ENCODE results near the gene LCP1. TPM values are rescaled to one million over a fixed set of nuclear protein-coding genes. Genes with fewer than 3 reads are reported as not detected.

The LCP1 gene
- total and polyA plus RNA-seq, 4 donors, result 6.2 to 76.5 (median 55.4) TPM

GRCh38 chr13:46146898-46147297 lies 35.1 kb downstream of the LCP1 start:
- DNase-seq (no peak), ATAC-seq (ENCODE audit: low FRiP score) (no peak)
- no peaks in the 10 kb centered on the region for H3K36me3 ChIP-seq (ENCODE audit: control insufficient read depth in 1 of 2, insufficient read depth in 2 of 2, low read length in 1 of 2)
- H3K27me3 ChIP-seq (ENCODE audit: control insufficient read depth in 1 of 2, insufficient read depth in 2 of 2, low read length in 1 of 2), result no peaks in the 10 kb centered on the region
- H3K9me3 ChIP-seq (ENCODE audit: control insufficient read depth, low read length), result no peaks in the 10 kb centered on the region
- H3K4me3 ChIP-seq (ENCODE audit: low read length in 2 of 2), result no peak overlapping the region
- no peak overlapping the region for H3K27ac ChIP-seq (ENCODE audit: low read depth in 1 of 2, low read length in 2 of 2)
- 2 to 17% methylated on average over 3 of the region's 3 CpGs for WGBS, 2 donors
- no peaks in the 10 kb centered on the region for H3K4me1 ChIP-seq (ENCODE audit: control insufficient read depth in 1 of 2, insufficient read depth in 2 of 2, low read length in 2 of 2)
- intact Hi-C loops (cut with DNase I), result no loop called here

GRCh38 chr13:46145950-46146349 lies 36.0 kb downstream of the LCP1 start:
- intact Hi-C loops (cut with DNase I), result no loop called here
- 35 to 36% methylated on average over 2 of the region's 2 CpGs for WGBS, 2 donors

GRCh38 chr13:46145135-46145534 lies 36.8 kb downstream of the LCP1 start:
- WGBS, 2 donors, result 58 to 64% methylated on average over 4 of the region's 4 CpGs
- DNase-seq, result no peak
- Histone ChIP-seq H3K9me3 (ENCODE audit: control insufficient read depth, low read length) (no peaks in the 10 kb centered on the region), H3K36me3 (ENCODE audit: control insufficient read depth in 1 of 2, insufficient read depth in 2 of 2, low read length in 1 of 2) (no peaks in the 10 kb centered on the region), H3K27me3 (ENCODE audit: control insufficient read depth in 1 of 2, insufficient read depth in 2 of 2, low read length in 1 of 2) (no peaks in the 10 kb centered on the region), H3K27ac (ENCODE audit: low read depth in 1 of 2, low read length in 2 of 2) (no peak overlapping the region), H3K4me1 (ENCODE audit: control insufficient read depth in 1 of 2, insufficient read depth in 2 of 2, low read length in 2 of 2) (no peaks in the 10 kb centered on the region), H3K4me3 (ENCODE audit: low read length in 2 of 2) (no peak overlapping the region)
- intact Hi-C loops (cut with DNase I), result no loop called here
- ATAC-seq (ENCODE audit: low FRiP score), result no peak

More at GRCh38 chr13:46145950-46146349, 36.0 kb downstream of the LCP1 start:
- Histone ChIP-seq H3K4me3 (ENCODE audit: low read length in 2 of 2) (no peak overlapping the region), H3K4me1 (ENCODE audit: control insufficient read depth in 1 of 2, insufficient read depth in 2 of 2, low read length in 2 of 2) (no peaks in the 10 kb centered on the region), H3K9me3 (ENCODE audit: control insufficient read depth, low read length) (no peaks in the 10 kb centered on the region), H3K27me3 (ENCODE audit: control insufficient read depth in 1 of 2, insufficient read depth in 2 of 2, low read length in 1 of 2) (no peaks in the 10 kb centered on the region), H3K27ac (ENCODE audit: low read depth in 1 of 2, low read length in 2 of 2) (no peak overlapping the region), H3K36me3 (ENCODE audit: control insufficient read depth in 1 of 2, insufficient read depth in 2 of 2, low read length in 1 of 2) (no peaks in the 10 kb centered on the region)
- no peak for ATAC-seq (ENCODE audit: low FRiP score)
- no peak for DNase-seq

GRCh38 chr13:46143184-46143701 lies 38.7 kb downstream of the LCP1 start:
- no peaks in the 10 kb centered on the region for H3K36me3 ChIP-seq (ENCODE audit: control insufficient read depth in 1 of 2, insufficient read depth in 2 of 2, low read length in 1 of 2)
- H3K4me1 ChIP-seq (ENCODE audit: control insufficient read depth in 1 of 2, insufficient read depth in 2 of 2, low read length in 2 of 2), result no peaks in the 10 kb centered on the region
- intact Hi-C loops (cut with DNase I), result no loop called here
- H3K27ac ChIP-seq (ENCODE audit: low read depth in 1 of 2, low read length in 2 of 2), result no peak overlapping the region
- H3K4me3 ChIP-seq (ENCODE audit: low read length in 2 of 2), result no peak overlapping the region
- WGBS, 2 donors, result 51 to 55% methylated on average over 4 of the region's 4 CpGs
- DNase-seq (no peak), ATAC-seq (ENCODE audit: low FRiP score) (no peak)
- no peaks in the 10 kb centered on the region for H3K9me3 ChIP-seq (ENCODE audit: control insufficient read depth, low read length)
- no peaks in the 10 kb centered on the region for H3K27me3 ChIP-seq (ENCODE audit: control insufficient read depth in 1 of 2, insufficient read depth in 2 of 2, low read length in 1 of 2)

- no peak for DNase-seq
- Histone ChIP-seq H3K9me3 (ENCODE audit: control insufficient read depth, low read length) (no peaks in the 10 kb centered on the region), H3K4me1 (ENCODE audit: control insufficient read depth in 1 of 2, insufficient read depth in 2 of 2, low read length in 2 of 2) (no peaks in the 10 kb centered on the region), H3K27ac (ENCODE audit: low read depth in 1 of 2, low read length in 2 of 2) (no peak overlapping the region), H3K4me3 (ENCODE audit: low read length in 2 of 2) (no peak overlapping the region), H3K27me3 (ENCODE audit: control insufficient read depth in 1 of 2, insufficient read depth in 2 of 2, low read length in 1 of 2) (no peaks in the 10 kb centered on the region), H3K36me3 (ENCODE audit: control insufficient read depth in 1 of 2, insufficient read depth in 2 of 2, low read length in 1 of 2) (no peaks in the 10 kb centered on the region)
- intact Hi-C loops (cut with DNase I), result no loop called here
- no peak for ATAC-seq (ENCODE audit: low FRiP score)
- WGBS, 2 donors, result 16 to 25% methylated on average over 3 of the region's 3 CpGs
Measured at GRCh38 chr13:46142776-46143175, 39.2 kb downstream of the LCP1 start.

GRCh38 chr13:46140044-46140443 lies 41.9 kb downstream of the LCP1 start:
- intact Hi-C loops (cut with DNase I), result no loop called here
- Histone ChIP-seq H3K4me3 (ENCODE audit: low read length in 2 of 2) (no peak overlapping the region), H3K4me1 (ENCODE audit: control insufficient read depth in 1 of 2, insufficient read depth in 2 of 2, low read length in 2 of 2) (no peaks in the 10 kb centered on the region), H3K27ac (ENCODE audit: low read depth in 1 of 2, low read length in 2 of 2) (no peak overlapping the region), H3K27me3 (ENCODE audit: control insufficient read depth in 1 of 2, insufficient read depth in 2 of 2, low read length in 1 of 2) (no peaks in the 10 kb centered on the region), H3K36me3 (ENCODE audit: control insufficient read depth in 1 of 2, insufficient read depth in 2 of 2, low read length in 1 of 2) (no peaks in the 10 kb centered on the region), H3K9me3 (ENCODE audit: control insufficient read depth, low read length) (no peaks in the 10 kb centered on the region)
- DNase-seq, result no peak
- WGBS, 2 donors, result 75 to 77% methylated on average over 2 of the region's 2 CpGs
- no peak for ATAC-seq (ENCODE audit: low FRiP score)

- no peaks in the 10 kb centered on the region for H3K4me1 ChIP-seq (ENCODE audit: control insufficient read depth in 1 of 2, insufficient read depth in 2 of 2, low read length in 2 of 2)
- DNase-seq, result no peak
- no peaks in the 10 kb centered on the region for H3K9me3 ChIP-seq (ENCODE audit: control insufficient read depth, low read length)
- no peaks in the 10 kb centered on the region for H3K27me3 ChIP-seq (ENCODE audit: control insufficient read depth in 1 of 2, insufficient read depth in 2 of 2, low read length in 1 of 2)
- no peak overlapping the region for H3K27ac ChIP-seq (ENCODE audit: low read depth in 1 of 2, low read length in 2 of 2)
- H3K4me3 ChIP-seq (ENCODE audit: low read length in 2 of 2), result no peak overlapping the region
- H3K36me3 ChIP-seq (ENCODE audit: control insufficient read depth in 1 of 2, insufficient read depth in 2 of 2, low read length in 1 of 2), result no peaks in the 10 kb centered on the region
- ATAC-seq (ENCODE audit: low FRiP score), result no peak
- intact Hi-C loops (cut with DNase I), result no loop called here
- WGBS, 2 donors, result 62 to 66% methylated on average over 2 of the region's 2 CpGs
Measured at GRCh38 chr13:46137627-46138317, 44.2 kb downstream of the LCP1 start.

- H3K27me3 ChIP-seq (ENCODE audit: control insufficient read depth in 1 of 2, insufficient read depth in 2 of 2, low read length in 1 of 2), result no peaks in the 10 kb centered on the region
- no peak overlapping the region for H3K27ac ChIP-seq (ENCODE audit: low read depth in 1 of 2, low read length in 2 of 2)
- DNase-seq (no peak), ATAC-seq (ENCODE audit: low FRiP score) (no peak)
- intact Hi-C loops (cut with DNase I), result no loop called here
- no peak overlapping the region for H3K4me3 ChIP-seq (ENCODE audit: low read length in 2 of 2)
- WGBS, 2 donors, result 63 to 71% methylated on average over 4 of the region's 4 CpGs
- H3K9me3 ChIP-seq (ENCODE audit: control insufficient read depth, low read length), result no peaks in the 10 kb centered on the region
- H3K36me3 ChIP-seq (ENCODE audit: control insufficient read depth in 1 of 2, insufficient read depth in 2 of 2, low read length in 1 of 2), result no peaks in the 10 kb centered on the region
- no peaks in the 10 kb centered on the region for H3K4me1 ChIP-seq (ENCODE audit: control insufficient read depth in 1 of 2, insufficient read depth in 2 of 2, low read length in 2 of 2)
Measured at GRCh38 chr13:46136688-46137087, 45.3 kb downstream of the LCP1 start.

- Histone ChIP-seq H3K36me3 (ENCODE audit: control insufficient read depth in 1 of 2, insufficient read depth in 2 of 2, low read length in 1 of 2) (no peaks in the 10 kb centered on the region), H3K4me1 (ENCODE audit: control insufficient read depth in 1 of 2, insufficient read depth in 2 of 2, low read length in 2 of 2) (no peaks in the 10 kb centered on the region), H3K4me3 (ENCODE audit: low read length in 2 of 2) (no peak overlapping the region), H3K9me3 (ENCODE audit: control insufficient read depth, low read length) (no peaks in the 10 kb centered on the region), H3K27ac (ENCODE audit: low read depth in 1 of 2, low read length in 2 of 2) (no peak overlapping the region), H3K27me3 (ENCODE audit: control insufficient read depth in 1 of 2, insufficient read depth in 2 of 2, low read length in 1 of 2) (no peaks in the 10 kb centered on the region)
- intact Hi-C loops (cut with DNase I), result no loop called here
- WGBS, 2 donors, result 45 to 50% methylated on average over 4 of the region's 4 CpGs
- DNase-seq (no peak), ATAC-seq (ENCODE audit: low FRiP score) (no peak)
Measured at GRCh38 chr13:46134961-46135522, 46.9 kb downstream of the LCP1 start.
